ENCODE data around the gene CNNM2. TPM values are rescaled to one million over a fixed set of nuclear protein-coding genes. Genes with fewer than 3 reads are reported as not detected.

The CNNM2 gene
- total and polyA plus RNA-seq, 8 donors: 6.0 to 10.3 (median 8.3) TPM

DNA sequence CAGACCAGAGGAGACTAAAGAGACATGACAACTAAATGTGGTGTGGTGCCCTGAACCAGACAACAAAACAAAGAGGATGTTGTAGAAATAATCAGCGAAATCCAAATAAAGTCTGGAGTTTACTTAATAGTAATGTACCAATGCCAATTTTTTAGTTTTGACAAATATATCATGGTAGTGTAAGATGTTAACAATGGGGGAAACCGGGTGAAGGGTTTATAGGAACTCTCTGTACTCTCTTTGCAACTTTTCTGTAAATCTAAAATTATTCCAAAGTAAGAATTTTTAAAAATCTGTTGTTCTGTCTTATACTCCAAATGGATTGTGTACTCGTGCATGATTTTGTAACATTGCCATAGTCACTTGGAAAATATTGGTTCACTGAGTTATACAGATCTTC is 129.3 kb downstream of the CNNM2 start:
- Histone ChIP-seq H3K36me3 (no peaks in the 10 kb centered on the region), H3K4me3 (no peak overlapping the region), H3K27me3 (no peaks in the 10 kb centered on the region), H3K27ac (no peak overlapping the region), H3K4me1 (no peaks in the 10 kb centered on the region), H3K9me3 (no peaks in the 10 kb centered on the region)
- ATAC-seq: no peak
- DNase-seq: no peak
- intact Hi-C loops (cut with DNase I): no loop called here
- TF ChIP-seq, protein P1, sequence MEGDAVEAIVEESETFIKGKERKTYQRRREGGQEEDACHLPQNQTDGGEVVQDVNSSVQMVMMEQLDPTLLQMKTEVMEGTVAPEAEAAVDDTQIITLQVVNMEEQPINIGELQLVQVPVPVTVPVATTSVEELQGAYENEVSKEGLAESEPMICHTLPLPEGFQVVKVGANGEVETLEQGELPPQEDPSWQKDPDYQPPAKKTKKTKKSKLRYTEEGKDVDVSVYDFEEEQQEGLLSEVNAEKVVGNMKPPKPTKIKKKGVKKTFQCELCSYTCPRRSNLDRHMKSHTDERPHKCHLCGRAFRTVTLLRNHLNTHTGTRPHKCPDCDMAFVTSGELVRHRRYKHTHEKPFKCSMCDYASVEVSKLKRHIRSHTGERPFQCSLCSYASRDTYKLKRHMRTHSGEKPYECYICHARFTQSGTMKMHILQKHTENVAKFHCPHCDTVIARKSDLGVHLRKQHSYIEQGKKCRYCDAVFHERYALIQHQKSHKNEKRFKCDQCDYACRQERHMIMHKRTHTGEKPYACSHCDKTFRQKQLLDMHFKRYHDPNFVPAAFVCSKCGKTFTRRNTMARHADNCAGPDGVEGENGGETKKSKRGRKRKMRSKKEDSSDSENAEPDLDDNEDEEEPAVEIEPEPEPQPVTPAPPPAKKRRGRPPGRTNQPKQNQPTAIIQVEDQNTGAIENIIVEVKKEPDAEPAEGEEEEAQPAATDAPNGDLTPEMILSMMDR (IDR thresholded peaks at IDR 0.05): no peak

DNA sequence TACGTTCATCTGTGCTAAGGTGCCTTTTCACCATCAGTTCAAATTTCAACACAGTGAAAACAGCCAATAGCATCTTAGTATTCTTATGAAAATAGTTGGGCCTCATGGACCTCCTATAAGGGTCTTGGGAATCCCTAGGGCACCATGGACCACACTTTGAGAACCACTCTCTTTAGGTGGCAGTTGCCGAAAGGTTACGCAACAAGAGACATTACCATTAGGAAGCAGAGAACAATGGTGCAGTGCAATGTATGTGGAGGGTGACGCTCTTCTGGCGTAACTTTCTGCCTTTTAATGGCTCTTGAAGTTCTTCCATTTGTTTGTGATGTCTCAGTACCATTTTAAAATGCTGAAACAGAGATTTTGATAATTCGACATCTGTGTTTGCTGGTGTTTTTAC is 131.1 kb downstream of the CNNM2 start:
- DNase-seq: no peak
- Histone ChIP-seq H3K27ac (no peak overlapping the region), H3K27me3 (no peaks in the 10 kb centered on the region), H3K4me3 (no peak overlapping the region), H3K4me1 (peaks cover 0 to 17% of the 10 kb centered on the region in 2 donors), H3K9me3 (no peaks in the 10 kb centered on the region), H3K36me3 (no peaks in the 10 kb centered on the region)
- intact Hi-C loops (cut with DNase I): no loop called here
- no peak for ATAC-seq
- TF ChIP-seq, protein P1 (IDR thresholded peaks at IDR 0.05): no peak

DNA sequence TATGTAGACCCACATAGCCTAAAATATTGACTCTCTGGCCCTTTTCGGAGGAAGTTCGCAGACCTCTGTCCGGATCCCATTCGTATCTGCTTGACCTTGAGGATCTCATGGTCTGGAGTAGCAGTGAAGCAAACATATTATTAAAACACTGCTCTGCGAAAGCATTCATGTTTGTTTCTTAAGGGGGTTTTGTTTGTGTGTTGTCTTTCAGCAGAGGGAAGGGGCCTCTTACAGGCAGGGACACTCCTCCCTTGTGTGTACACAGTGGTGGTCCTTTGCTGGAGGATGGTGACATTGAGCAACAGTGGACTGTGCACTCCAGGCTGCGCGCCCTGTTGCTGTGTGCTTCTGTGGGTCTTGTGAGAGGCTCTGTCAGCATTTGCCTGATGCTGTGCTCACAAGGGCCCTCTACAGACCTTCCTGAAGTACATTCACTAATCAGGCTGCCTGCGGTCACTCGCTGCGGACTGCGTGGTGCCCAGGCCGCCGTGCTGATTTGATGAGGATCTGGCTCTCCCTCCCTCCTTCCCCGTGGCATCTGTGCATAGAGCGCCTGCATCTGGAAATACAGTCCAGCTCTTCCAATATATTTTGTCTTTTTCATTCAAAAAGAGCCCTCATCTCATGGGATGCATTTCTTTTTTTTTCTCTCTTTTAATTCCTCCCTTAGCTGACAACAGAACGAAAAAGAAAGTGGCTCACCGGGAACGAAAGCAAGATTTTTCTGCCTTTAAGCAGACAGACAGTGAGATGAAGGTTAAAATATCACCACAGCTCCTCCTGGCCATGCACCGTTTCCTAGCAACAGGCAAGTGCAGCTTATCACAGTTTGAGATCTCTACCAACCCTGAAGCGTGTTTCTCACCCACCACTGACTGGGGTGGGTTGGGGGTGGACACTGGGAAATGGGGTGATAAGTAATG is 135.8 kb downstream of the CNNM2 start:
- Histone ChIP-seq H3K4me1 (peaks cover 0 to 21% of the 10 kb centered on the region in 2 donors), H3K4me3 (peak overlapping the region; percentile 6 to 17), H3K27me3 (no peaks in the 10 kb centered on the region), H3K9me3 (no peaks in the 10 kb centered on the region), H3K27ac (peak overlapping the region in 1 of 2 donors; percentile 28), H3K36me3 (no peaks in the 10 kb centered on the region)
- intact Hi-C loops (cut with DNase I): no loop called here
- DNase-seq (peak; percentile 44 to 81 (median 68)), ATAC-seq (peak; percentile 99)
- TF ChIP-seq, protein P1 (IDR thresholded peaks at IDR 0.05): peak in 1 of 2 donors; percentile 21

DNA sequence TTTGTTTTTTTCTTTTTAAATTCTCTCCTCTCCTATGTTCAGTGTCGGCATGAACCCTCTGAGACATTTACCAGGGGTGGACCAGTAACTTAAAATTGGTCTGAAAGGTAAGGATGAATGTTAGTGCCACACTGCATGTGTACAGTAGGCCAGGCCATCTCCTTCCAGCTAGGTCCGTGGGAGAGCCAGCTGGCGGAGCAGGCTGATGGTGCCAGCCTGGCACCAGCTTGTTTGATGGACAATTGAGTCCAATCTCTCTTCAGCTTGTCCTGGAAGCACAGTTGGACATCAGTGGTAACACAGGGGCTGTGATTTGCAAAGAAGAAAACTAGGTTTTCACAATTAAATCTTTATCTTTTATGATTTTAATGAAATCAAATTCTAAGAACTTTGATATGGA is 136.5 kb downstream of the CNNM2 start:
- intact Hi-C loops (cut with DNase I): no loop called here
- ATAC-seq: no peak
- DNase-seq: no peak

DNA sequence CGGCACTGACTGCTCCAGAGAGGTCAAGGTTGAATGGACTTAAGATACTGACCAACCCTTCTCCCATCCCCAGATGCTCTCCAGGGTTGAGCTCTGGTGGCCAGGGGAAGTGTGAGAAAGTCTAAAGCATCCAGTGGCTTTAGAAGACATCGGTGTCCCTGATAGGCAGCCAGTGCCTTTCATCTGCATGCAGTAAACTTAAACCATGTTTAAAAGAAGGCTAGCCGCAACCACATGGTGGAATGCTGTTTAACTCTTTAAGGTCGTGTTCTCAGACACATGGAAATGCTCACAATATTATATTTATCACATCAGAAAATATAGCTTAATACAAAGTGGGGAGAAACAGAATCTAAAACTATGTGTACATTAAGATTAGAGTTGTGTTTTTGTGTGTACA is 137.0 kb downstream of the CNNM2 start:
- no peaks in the 10 kb centered on the region for H3K9me3 ChIP-seq
- DNase-seq (no peak), ATAC-seq (no peak)
- H3K4me1 ChIP-seq: peaks cover 0 to 21% of the 10 kb centered on the region in 2 donors
- no peak overlapping the region for H3K4me3 ChIP-seq
- intact Hi-C loops (cut with DNase I): no loop called here
- TF ChIP-seq, protein P1 (IDR thresholded peaks at IDR 0.05): no peak
- H3K27ac ChIP-seq: no peak overlapping the region
- no peaks in the 10 kb centered on the region for H3K27me3 ChIP-seq
- H3K36me3 ChIP-seq: no peaks in the 10 kb centered on the region

More for the DNA sequence above, 136.5 kb downstream of the CNNM2 start:
- Histone ChIP-seq H3K9me3 (no peaks in the 10 kb centered on the region), H3K27ac (no peak overlapping the region), H3K27me3 (no peaks in the 10 kb centered on the region), H3K36me3 (no peaks in the 10 kb centered on the region), H3K4me1 (peaks cover 0 to 21% of the 10 kb centered on the region in 2 donors), H3K4me3 (peak overlapping the region in 1 of 2 donors; percentile 17)
- TF ChIP-seq, protein P1 (IDR thresholded peaks at IDR 0.05): no peak
